ENCODE results near the gene MTSS2.

Gene MTSS2

DNA sequence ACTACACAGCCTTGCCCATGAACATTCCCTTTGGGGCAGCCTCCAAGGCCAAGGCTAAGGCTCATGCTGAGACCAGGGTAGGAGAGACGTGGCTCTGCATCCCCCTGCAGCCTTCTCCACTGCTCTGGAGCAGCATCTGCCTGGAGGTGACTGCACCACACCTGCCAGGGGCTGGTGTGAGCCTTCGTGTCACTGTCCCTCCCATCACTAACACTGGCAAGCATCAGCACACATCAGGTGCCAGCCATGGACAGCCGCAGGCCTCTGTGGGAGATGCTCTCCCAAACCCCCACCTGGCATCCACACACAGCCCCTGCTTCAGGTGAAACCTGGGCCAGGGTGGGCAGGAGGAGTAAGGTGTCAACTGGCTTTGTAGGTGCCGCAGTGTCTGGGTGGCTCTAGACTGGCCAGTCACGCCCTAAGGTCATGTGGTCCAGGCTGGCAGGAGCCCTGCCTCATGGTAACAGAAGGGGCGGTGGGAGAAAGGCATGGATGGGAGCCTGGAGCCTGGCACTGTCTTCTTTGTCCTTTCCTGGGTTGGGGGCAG lies 18.1 kb upstream of the MTSS2 start:
- Histone ChIP-seq H3K27me3 (ENCODE audit: insufficient read depth, low read length) (no peaks in the 10 kb centered on the region), H3K9ac (ENCODE audit: low read depth, low read length) (no peak overlapping the region), H3K27ac (ENCODE audit: low read depth, low read length) (no peak overlapping the region), H3K36me3 (ENCODE audit: insufficient read depth, low read length) (no peaks in the 10 kb centered on the region), H3K9me3 (ENCODE audit: insufficient read depth, low read depth, low read length) (no peaks in the 10 kb centered on the region), H3K4me1 (ENCODE audit: insufficient read depth, low read length) (peaks cover 14% of the 10 kb centered on the region), H3K4me3 (ENCODE audit: low read length) (no peak overlapping the region)
- 87% methylated on average over 6 of the region's 6 CpGs for WGBS

DNA sequence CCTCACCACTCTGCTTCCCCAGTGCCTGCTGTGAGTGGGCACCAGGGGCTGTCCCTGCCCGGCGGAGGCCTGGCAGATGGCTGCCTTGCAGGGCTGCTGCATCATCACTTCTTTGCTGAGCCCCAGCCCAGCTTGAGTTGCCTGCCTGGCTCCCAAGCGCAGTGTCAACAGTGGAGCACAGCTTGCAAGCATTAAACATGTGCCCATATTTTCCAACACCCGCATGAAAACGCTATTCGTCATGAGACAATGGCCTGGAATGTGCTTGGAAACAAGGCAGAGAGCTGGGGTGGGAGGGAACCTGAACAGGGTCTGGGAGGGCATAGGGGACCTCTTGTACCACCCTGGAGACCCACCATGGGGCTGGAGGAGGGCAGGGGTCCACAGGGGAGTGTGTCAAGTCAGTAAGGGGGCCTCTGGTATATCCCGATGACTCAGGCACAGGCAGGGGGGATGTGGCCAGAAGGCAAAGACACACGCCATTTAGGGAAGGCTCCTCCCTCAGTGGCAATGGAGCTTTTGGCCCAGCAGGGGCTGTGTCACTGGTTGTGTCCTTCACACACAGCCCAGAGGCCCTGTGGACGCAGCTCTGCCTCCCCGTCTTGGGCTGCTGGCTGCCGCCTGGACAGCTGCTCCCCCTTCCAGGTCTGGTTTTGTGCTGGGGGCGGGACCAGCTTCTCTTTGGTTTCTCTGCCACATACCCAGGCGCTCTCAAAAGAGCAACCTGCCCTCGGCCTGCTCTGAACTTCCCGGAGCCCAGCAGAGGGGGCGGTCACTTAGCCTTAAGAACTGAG lies 17.4 kb upstream of the MTSS2 start:
- no peak overlapping the region for H3K27ac ChIP-seq (ENCODE audit: low read depth, low read length)
- no peak overlapping the region for H3K9ac ChIP-seq (ENCODE audit: low read depth, low read length)

DNA sequence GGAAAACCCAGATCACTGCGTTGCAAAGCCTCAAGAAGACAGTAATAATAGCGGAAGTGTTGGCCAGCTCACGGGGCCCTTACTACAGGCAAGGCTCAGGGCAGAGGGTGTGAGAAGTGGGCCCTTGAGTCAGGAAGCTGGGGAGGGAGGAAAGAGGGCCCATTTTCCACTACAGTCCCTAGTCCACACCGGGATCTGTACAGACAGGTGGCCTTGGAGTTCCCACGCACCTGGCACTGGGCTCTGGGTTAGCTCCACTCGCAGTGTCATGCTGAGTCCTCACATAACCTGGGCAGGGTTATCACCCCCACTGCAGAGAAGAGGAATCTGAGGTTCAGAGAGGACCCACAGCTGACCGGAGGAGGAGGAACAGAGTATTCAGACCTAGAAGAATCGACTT lies 16.8 kb upstream of the MTSS2 start:
- no peaks in the 10 kb centered on the region for H3K9me3 ChIP-seq (ENCODE audit: insufficient read depth, low read depth, low read length)
- peaks cover 7% of the 10 kb centered on the region; the same call in 1 of the 2 replicates for H3K36me3 ChIP-seq (ENCODE audit: insufficient read depth, low read length)
- H3K27ac ChIP-seq (ENCODE audit: low read depth, low read length) = no peak overlapping the region
- WGBS = 84% methylated on average over 8 of the region's 8 CpGs
- no peak overlapping the region for H3K9ac ChIP-seq (ENCODE audit: low read depth, low read length)
- H3K4me3 ChIP-seq (ENCODE audit: low read length) = no peak overlapping the region
- H3K4me1 ChIP-seq (ENCODE audit: insufficient read depth, low read length) = peaks cover 9% of the 10 kb centered on the region; the same call in 1 of the 2 replicates
- H3K27me3 ChIP-seq (ENCODE audit: insufficient read depth, low read length) = no peaks in the 10 kb centered on the region

More for the DNA sequence above, 17.4 kb upstream of the MTSS2 start:
- Histone ChIP-seq H3K27me3 (ENCODE audit: insufficient read depth, low read length) (no peaks in the 10 kb centered on the region), H3K36me3 (ENCODE audit: insufficient read depth, low read length) (peaks cover 4% of the 10 kb centered on the region; the same call in 1 of the 2 replicates), H3K4me1 (ENCODE audit: insufficient read depth, low read length) (peaks cover 7% of the 10 kb centered on the region; the same call in 1 of the 2 replicates), H3K4me3 (ENCODE audit: low read length) (no peak overlapping the region), H3K9me3 (ENCODE audit: insufficient read depth, low read depth, low read length) (no peaks in the 10 kb centered on the region)
- 59% methylated on average over 16 of the region's 16 CpGs for WGBS

DNA sequence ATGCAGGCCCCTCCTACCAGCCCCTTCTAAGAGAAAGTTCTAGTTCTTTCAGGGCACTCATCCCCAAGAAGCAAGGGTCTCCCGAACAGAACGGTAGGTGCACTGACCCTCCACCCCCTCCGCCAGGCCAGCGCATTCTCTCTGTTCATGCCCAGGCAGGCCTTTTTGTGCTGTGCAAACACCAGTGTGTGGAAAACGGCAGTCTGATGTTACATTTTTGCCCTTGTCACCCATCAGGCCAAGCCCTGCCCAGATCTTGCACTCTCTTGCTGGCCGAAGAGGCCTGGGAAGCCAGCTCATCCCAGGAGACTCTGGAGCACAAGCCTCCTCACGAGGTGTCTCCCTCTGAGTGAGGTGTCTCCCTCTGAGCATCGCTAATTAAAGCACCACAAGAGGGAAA lies 16.1 kb upstream of the MTSS2 start:
- H3K27ac ChIP-seq (ENCODE audit: low read depth, low read length) = no peak overlapping the region; the same call in 1 of the 2 replicates
- no peak overlapping the region for H3K9ac ChIP-seq (ENCODE audit: low read depth, low read length)
- H3K27me3 ChIP-seq (ENCODE audit: insufficient read depth, low read length) = no peaks in the 10 kb centered on the region
- H3K36me3 ChIP-seq (ENCODE audit: insufficient read depth, low read length) = peaks cover 7% of the 10 kb centered on the region; the same call in 1 of the 2 replicates
- peaks cover 12% of the 10 kb centered on the region; the same call in 1 of the 2 replicates for H3K4me1 ChIP-seq (ENCODE audit: insufficient read depth, low read length)
- H3K9me3 ChIP-seq (ENCODE audit: insufficient read depth, low read depth, low read length) = no peaks in the 10 kb centered on the region
- 93% methylated on average over 8 of the region's 8 CpGs for WGBS
- no peak overlapping the region for H3K4me3 ChIP-seq (ENCODE audit: low read length)

DNA sequence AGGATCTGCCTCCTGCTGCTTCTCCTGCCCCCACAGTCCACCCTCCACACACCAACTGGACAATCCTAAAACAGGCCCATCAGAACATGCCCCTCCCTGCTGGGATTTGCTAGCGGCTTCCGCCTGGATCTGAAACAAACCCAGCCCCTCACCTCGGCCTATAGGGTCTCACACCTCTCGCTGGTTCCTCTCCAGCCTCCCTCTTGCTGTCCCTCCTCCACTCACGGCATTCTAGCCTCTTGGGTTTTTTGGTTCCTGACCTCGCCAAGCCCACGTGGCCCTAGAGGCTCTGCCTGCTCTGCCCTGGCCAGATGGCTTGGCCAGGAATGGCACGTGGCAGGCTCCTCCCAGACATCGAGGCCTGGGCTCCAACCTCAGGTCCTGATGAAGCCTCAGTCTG lies 15.7 kb upstream of the MTSS2 start:
- Histone ChIP-seq H3K9me3 (ENCODE audit: insufficient read depth, low read depth, low read length) (no peaks in the 10 kb centered on the region), H3K36me3 (ENCODE audit: insufficient read depth, low read length) (peaks cover 7% of the 10 kb centered on the region; the same call in 1 of the 2 replicates), H3K27ac (ENCODE audit: low read depth, low read length) (no peak overlapping the region), H3K9ac (ENCODE audit: low read depth, low read length) (no peak overlapping the region), H3K27me3 (ENCODE audit: insufficient read depth, low read length) (no peaks in the 10 kb centered on the region), H3K4me1 (ENCODE audit: insufficient read depth, low read length) (peaks cover 15% of the 10 kb centered on the region; the same call in 1 of the 2 replicates), H3K4me3 (ENCODE audit: low read length) (no peak overlapping the region)
- WGBS = 92% methylated on average over 9 of the region's 9 CpGs

DNA sequence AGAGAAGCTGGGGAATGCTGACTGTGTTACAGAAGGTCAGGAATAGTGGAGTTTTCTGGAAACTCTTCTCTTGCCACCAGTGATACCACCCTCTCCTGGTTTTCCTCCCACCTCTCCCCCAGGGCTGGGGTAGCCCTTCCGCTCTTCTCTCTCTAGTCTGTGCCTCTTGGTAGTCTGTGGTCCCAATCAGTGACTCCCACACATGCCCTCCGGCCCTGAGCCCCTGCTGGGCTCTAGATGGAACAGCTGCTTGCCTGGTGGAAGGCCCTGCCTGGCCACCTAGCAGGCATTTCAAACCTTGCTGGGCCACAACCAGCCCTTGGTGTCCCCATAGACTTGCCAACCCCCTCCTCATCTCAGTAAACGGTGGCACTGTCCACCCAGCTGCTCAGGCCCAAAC lies 15.2 kb upstream of the MTSS2 start:
- no peak overlapping the region for H3K4me3 ChIP-seq (ENCODE audit: low read length)
- no peak overlapping the region for H3K27ac ChIP-seq (ENCODE audit: low read depth, low read length)
- H3K27me3 ChIP-seq (ENCODE audit: insufficient read depth, low read length) = no peaks in the 10 kb centered on the region
- no peaks in the 10 kb centered on the region for H3K9me3 ChIP-seq (ENCODE audit: insufficient read depth, low read depth, low read length)
- no peak overlapping the region for H3K9ac ChIP-seq (ENCODE audit: low read depth, low read length)
- peaks cover 7% of the 10 kb centered on the region; the same call in 1 of the 2 replicates for H3K36me3 ChIP-seq (ENCODE audit: insufficient read depth, low read length)
- peaks cover 15% of the 10 kb centered on the region; the same call in 1 of the 2 replicates for H3K4me1 ChIP-seq (ENCODE audit: insufficient read depth, low read length)
- WGBS = 89% methylated on average over 3 of the region's 3 CpGs

DNA sequence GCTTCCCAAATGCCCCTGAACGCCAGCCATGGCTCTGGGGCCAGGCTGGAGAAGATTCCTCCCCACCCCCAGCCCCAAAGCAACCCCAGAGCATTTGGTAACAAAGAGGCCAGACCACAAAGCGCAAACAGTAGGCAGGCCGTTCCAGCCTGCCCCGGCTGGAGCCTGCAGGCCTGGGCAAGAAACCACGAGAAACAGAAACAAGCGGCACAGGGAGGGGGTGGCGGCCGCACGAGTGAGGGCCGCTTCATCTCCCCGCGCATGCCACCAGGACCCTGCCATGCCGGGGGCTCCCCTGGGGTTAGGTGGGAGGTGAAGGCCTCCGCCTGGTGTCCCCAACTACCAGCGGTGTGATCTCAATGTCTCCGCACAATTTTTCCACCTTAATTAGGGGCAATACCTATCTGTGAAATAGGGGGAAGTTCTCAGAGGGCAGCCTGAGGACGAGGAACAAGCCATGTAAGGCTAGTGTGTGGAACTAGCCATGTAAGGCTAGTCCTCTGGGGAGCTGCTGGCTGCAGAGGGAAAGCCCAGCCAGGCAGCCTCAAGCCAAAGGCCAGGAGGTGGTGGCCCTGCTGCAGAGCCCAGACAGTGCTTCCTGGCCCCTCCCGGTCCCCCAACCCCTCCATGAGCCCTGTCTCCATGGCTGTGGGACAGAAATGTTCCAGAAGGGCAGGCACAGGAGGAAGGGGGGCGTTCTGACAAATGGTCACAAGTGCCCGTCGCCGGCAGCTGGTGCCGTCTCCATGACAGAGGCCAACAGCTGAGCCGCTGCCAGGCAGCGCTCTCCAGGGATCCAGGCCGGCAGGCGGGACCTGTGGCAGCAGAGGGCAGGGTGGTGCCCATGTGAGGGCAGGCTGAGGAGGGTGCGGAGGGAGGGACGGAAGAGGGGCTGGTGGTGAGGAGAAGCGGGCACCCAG lies 14.5 kb upstream of the MTSS2 start:
- Histone ChIP-seq H3K9me3 (ENCODE audit: insufficient read depth, low read depth, low read length) (no peaks in the 10 kb centered on the region), H3K9ac (ENCODE audit: low read depth, low read length) (no peak overlapping the region), H3K36me3 (ENCODE audit: insufficient read depth, low read length) (peaks cover 7% of the 10 kb centered on the region; the same call in 1 of the 2 replicates), H3K27me3 (ENCODE audit: insufficient read depth, low read length) (no peaks in the 10 kb centered on the region), H3K4me1 (ENCODE audit: insufficient read depth, low read length) (peaks cover 21% of the 10 kb centered on the region), H3K4me3 (ENCODE audit: low read length) (no peak overlapping the region), H3K27ac (ENCODE audit: low read depth, low read length) (no peak overlapping the region)
- 93% methylated on average over 30 of the region's 30 CpGs for WGBS

DNA sequence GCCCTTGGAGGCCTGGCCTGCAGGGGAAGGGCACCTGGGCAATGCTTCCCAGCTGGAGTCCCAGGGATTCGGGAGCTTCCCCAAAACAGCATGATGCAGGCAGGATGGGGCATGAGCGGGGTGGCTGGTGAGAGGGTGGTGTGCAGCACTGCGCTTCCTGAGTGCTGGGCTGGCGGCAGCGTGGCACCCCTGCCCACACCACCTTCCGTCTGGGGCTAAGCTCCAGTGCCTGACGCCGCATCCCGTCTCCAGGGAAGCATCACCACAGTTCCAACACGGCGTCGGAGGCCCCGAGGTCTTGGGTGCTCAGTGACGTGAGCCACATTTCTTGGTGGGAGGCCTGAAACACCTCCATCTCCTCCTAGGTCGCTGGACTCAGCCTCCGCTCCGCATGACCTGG lies 13.8 kb upstream of the MTSS2 start:
- H3K27ac ChIP-seq (ENCODE audit: low read depth, low read length) = no peak overlapping the region
- H3K9ac ChIP-seq (ENCODE audit: low read depth, low read length) = no peak overlapping the region

DNA sequence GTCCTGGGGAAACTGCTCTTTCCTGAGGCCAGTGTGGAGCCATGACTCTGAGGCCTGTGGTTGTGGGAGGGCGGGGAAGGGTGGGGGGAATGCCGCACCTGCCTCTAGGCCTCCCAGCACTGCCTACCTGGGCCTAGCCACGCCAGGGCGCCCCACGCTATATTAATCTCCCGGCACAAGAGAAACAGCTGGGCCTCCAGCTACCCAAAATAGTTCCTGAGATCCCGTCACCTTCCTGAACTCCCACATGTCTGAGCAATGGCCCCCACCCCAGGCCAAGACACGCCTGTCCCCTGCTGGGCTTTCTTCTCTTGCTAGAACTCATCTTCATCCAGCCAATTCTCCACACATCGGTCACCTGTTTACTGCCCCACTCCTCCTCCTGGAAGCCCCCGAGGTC lies 13.0 kb upstream of the MTSS2 start:
- Histone ChIP-seq H3K4me1 (ENCODE audit: insufficient read depth, low read length) (peaks cover 32% of the 10 kb centered on the region), H3K27me3 (ENCODE audit: insufficient read depth, low read length) (no peaks in the 10 kb centered on the region), H3K27ac (ENCODE audit: low read depth, low read length) (no peak overlapping the region), H3K9me3 (ENCODE audit: insufficient read depth, low read depth, low read length) (no peaks in the 10 kb centered on the region), H3K9ac (ENCODE audit: low read depth, low read length) (no peak overlapping the region), H3K36me3 (ENCODE audit: insufficient read depth, low read length) (peaks cover 7% of the 10 kb centered on the region; the same call in 1 of the 2 replicates), H3K4me3 (ENCODE audit: low read length) (no peak overlapping the region)
- 94% methylated on average over 10 of the region's 10 CpGs for WGBS

More for the DNA sequence above, 13.8 kb upstream of the MTSS2 start:
- no peaks in the 10 kb centered on the region for H3K27me3 ChIP-seq (ENCODE audit: insufficient read depth, low read length)
- peaks cover 7% of the 10 kb centered on the region; the same call in 1 of the 2 replicates for H3K36me3 ChIP-seq (ENCODE audit: insufficient read depth, low read length)
- no peak overlapping the region for H3K4me3 ChIP-seq (ENCODE audit: low read length)
- no peaks in the 10 kb centered on the region for H3K9me3 ChIP-seq (ENCODE audit: insufficient read depth, low read depth, low read length)
- WGBS = 95% methylated on average over 17 of the region's 17 CpGs
- H3K4me1 ChIP-seq (ENCODE audit: insufficient read depth, low read length) = peaks cover 26% of the 10 kb centered on the region

DNA sequence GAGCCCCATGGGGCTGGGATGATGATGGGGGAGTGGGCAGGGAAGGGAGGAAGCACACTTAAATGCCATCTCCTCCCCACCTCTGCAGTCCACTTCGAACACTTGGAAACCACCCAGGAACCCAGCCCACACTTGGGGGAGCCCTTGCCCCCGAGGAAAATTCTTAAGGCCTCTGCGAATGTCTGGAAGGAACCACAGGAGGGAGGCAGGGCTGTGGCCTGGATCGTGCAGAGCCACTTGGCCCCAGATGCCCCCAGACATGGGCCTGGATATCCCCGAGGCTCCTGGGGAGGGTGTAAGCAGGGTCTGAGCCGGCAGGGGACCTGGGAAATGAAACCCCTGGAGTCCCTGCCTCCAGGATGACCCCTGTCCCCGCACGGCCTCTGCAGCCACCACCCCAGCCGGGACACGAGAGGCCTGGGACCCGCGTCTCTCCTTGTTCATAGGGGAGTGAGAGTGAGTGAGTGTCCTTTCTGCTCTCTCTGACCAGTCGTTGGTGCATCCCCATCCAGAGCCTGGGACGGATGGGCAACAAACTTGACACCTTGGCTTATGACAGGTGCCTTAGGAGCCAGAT lies 11.8 kb upstream of the MTSS2 start:
- Histone ChIP-seq H3K4me1 (ENCODE audit: insufficient read depth, low read length) (peaks cover 29% of the 10 kb centered on the region), H3K27ac (ENCODE audit: low read depth, low read length) (no peak overlapping the region), H3K27me3 (ENCODE audit: insufficient read depth, low read length) (no peaks in the 10 kb centered on the region), H3K9ac (ENCODE audit: low read depth, low read length) (no peak overlapping the region), H3K36me3 (ENCODE audit: insufficient read depth, low read length) (peaks cover 7% of the 10 kb centered on the region; the same call in 1 of the 2 replicates), H3K4me3 (ENCODE audit: low read length) (no peak overlapping the region), H3K9me3 (ENCODE audit: insufficient read depth, low read depth, low read length) (no peaks in the 10 kb centered on the region)
- 85% methylated on average over 14 of the region's 14 CpGs for WGBS

All from HUES64 (cell line).